CD4-positive, alpha-beta T cell (primary cell): Measurements from ENCODE around the gene PCDHGA1. TPM values are rescaled to one million over a fixed set of nuclear protein-coding genes. Genes with fewer than 3 reads are reported as not detected.

Experiments
- ATAC-seq: fragments of 200-7000 bp; cut with Tn5 transposase; one replicate; pipeline ENCODE4 v1.10.0; 2022; ENCODE audit warnings: mild to moderate bottlenecking; ENCODE audit not compliant: poor library complexity
- CTCF ChIA-PET: fragments of 350-600 bp; sonication (Branson Sonifier 250); formaldehyde crosslinking; loops from one replicate; lab custom pipeline; 2021; ENCODE audit warnings: antibody characterized with exemption, inconsistent platforms; lab: Charles Lee
- POLR2A ChIA-PET: fragments of 350-600 bp; sonication (Branson Sonifier 250); formaldehyde crosslinking; loops from one replicate; lab custom pipeline; 2021; ENCODE audit warnings: antibody characterized with exemption, inconsistent platforms; lab: Charles Lee
- DNase-seq, 14 experiments: peaks; one replicate each; pipeline ENCODE4 v3.0.0-alpha.2; 2013 to 2020; ENCODE audit warnings: mixed read lengths in 2 of 14
- H3K27ac ChIP-seq, 2 donors: one replicate each; pipeline versions ENCODE4 v1.5.1 to v1.7.0; 2013; ENCODE audit warnings: low read length in 2 of 2, low read depth in 1 of 2, mild to moderate bottlenecking in 1 of 2
- H3K27me3 ChIP-seq, 2 experiments: 1 replicate in 1 of 2; 2 replicates in 1 of 2; pipeline versions ENCODE4 v1.6.1 to v1.7.0; 2013; ENCODE audit warnings: low read length in 2 of 2, control low read depth in 1 of 2, mild to moderate bottlenecking in 1 of 2, moderate library complexity in 1 of 2; ENCODE audit not compliant: insufficient read depth in 2 of 2, control insufficient read depth in 1 of 2
- H3K36me3 ChIP-seq: one replicate; pipeline ENCODE4 v1.6.1; 2013; ENCODE audit warnings: low read length, control low read depth; ENCODE audit not compliant: insufficient read depth
- H3K4me1 ChIP-seq: one replicate; pipeline ENCODE4 v1.6.1; 2013; ENCODE audit warnings: low read length, control low read depth; ENCODE audit not compliant: insufficient read depth
- H3K4me3 ChIP-seq: one replicate; pipeline ENCODE4 v1.5.1; 2013; ENCODE audit warnings: mild to moderate bottlenecking, low read length, moderate library complexity
- H3K9me3 ChIP-seq, 2 experiments: 1 replicate in 1 of 2; 2 replicates in 1 of 2; pipeline versions ENCODE4 v1.6.1 to v1.7.0; 2013; ENCODE audit warnings: low read length in 2 of 2, mild to moderate bottlenecking in 2 of 2, control low read depth in 1 of 2, moderate library complexity in 1 of 2; ENCODE audit not compliant: control insufficient read depth in 1 of 2, insufficient read depth in 1 of 2
- H3K27ac Mint-ChIP-seq: one replicate; pipeline ENCODE4 v1.8.0; 2020; ENCODE audit warnings: mixed read lengths
- H3K27me3 Mint-ChIP-seq: one replicate; pipeline ENCODE4 v1.8.0; 2021; ENCODE audit warnings: mixed read lengths
- H3K36me3 Mint-ChIP-seq: one replicate; pipeline ENCODE4 v1.8.0; 2021; ENCODE audit warnings: low read depth, mixed read lengths
- H3K4me1 Mint-ChIP-seq: one replicate; pipeline ENCODE4 v1.8.0; 2021; ENCODE audit warnings: low read depth, mixed read lengths
- H3K4me3 Mint-ChIP-seq: one replicate; pipeline ENCODE4 v1.8.0; 2020; ENCODE audit warnings: mild to moderate bottlenecking, mixed read lengths
- H3K9me3 Mint-ChIP-seq: one replicate; pipeline ENCODE4 v1.8.0; 2020; ENCODE audit warnings: mixed read lengths
- intact Hi-C, 2 experiments: fragments of 100-400 bp; cut with DNase I in 1 of 2; cut with micrococcal nuclease in 1 of 2; formaldehyde crosslinking; loops; one replicate each; pipeline versions ENCODE4 v1.15.1 to v1.9.0; 2023 to 2025; cut with DNase I, micrococcal nuclease
- total RNA-seq, 174 experiments: library from RNA in 2 of 174; stranded (reverse) in 2 of 174; gene quantifications; one replicate each; pipeline ENCODE4 v1.2.3 and lab custom pipeline; 2021 to 2026
- TF ChIP-seq, protein P1 (sequence below): fragments of 200-600 bp; IDR thresholded peaks from one replicate; pipeline ENCODE4 v1.8.0; 2022; ENCODE audit warnings: antibody characterized with exemption, mild to moderate bottlenecking

The PCDHGA1 gene
- total RNA-seq, 2 experiments from 2014 or later = not detected

DNA sequence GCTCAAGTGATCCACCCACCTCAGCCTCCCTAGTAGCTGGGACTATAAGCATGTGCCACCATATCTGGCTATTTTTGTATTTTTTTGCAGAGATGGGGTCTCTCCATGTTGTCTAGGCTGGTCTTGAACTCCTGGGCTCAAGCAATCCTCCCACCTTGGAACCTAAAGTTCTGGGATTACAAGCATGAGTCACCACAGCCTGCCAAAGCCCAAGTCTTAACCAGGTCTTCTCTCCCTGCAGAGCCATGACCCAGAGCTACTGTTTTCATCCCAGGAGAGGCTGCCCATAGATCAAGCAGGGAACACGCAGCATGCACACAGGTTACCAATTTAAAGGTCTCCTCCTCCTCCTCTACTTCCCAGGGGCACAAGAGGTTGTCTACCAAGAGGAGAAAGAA is 188.3 kb downstream of the PCDHGA1 start:
- intact Hi-C loops = no loop called here
- no peak overlapping the region for H3K27ac Mint-ChIP-seq
- DNase-seq = no peak
- ChIA-PET CTCF (interaction anchor here (0.7 to 1.1 kb wide), 2 partner anchors 45 to 110 kb away, joined by 3 to 4 read pairs; partner anchors contain the start of gene PCDHGB6), POLR2A (no interaction called here)
- no peak for ATAC-seq
- no peaks in the 10 kb centered on the region for H3K9me3 Mint-ChIP-seq
- Histone ChIP-seq H3K4me1 (peaks cover 15% of the 10 kb centered on the region), H3K9me3 (peaks cover 0 to under 1% of the 10 kb centered on the region in 2 experiments), H3K4me3 (no peak overlapping the region), H3K27me3 (no peaks in the 10 kb centered on the region), H3K36me3 (peaks cover 91% of the 10 kb centered on the region), H3K27ac (no peak overlapping the region)
- peaks cover 4% of the 10 kb centered on the region for H3K36me3 Mint-ChIP-seq
- TF ChIP-seq, protein P1, sequence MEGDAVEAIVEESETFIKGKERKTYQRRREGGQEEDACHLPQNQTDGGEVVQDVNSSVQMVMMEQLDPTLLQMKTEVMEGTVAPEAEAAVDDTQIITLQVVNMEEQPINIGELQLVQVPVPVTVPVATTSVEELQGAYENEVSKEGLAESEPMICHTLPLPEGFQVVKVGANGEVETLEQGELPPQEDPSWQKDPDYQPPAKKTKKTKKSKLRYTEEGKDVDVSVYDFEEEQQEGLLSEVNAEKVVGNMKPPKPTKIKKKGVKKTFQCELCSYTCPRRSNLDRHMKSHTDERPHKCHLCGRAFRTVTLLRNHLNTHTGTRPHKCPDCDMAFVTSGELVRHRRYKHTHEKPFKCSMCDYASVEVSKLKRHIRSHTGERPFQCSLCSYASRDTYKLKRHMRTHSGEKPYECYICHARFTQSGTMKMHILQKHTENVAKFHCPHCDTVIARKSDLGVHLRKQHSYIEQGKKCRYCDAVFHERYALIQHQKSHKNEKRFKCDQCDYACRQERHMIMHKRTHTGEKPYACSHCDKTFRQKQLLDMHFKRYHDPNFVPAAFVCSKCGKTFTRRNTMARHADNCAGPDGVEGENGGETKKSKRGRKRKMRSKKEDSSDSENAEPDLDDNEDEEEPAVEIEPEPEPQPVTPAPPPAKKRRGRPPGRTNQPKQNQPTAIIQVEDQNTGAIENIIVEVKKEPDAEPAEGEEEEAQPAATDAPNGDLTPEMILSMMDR = no peak
- H3K27me3 Mint-ChIP-seq = no peaks in the 10 kb centered on the region
- no peak overlapping the region for H3K4me3 Mint-ChIP-seq
- peaks cover 9% of the 10 kb centered on the region for H3K4me1 Mint-ChIP-seq

GRCh38 chr5:141519605-141520565 is 189.6 kb downstream of the PCDHGA1 start:
- Histone ChIP-seq H3K36me3 (peaks cover 100% of the 10 kb centered on the region), H3K4me1 (peaks cover 10% of the 10 kb centered on the region), H3K9me3 (no peaks in the 10 kb centered on the region), H3K27ac (no peak overlapping the region), H3K4me3 (no peak overlapping the region), H3K27me3 (no peaks in the 10 kb centered on the region)
- no peaks in the 10 kb centered on the region for H3K36me3 Mint-ChIP-seq
- TF ChIP-seq, protein P1 = no peak
- DNase-seq (no peak), ATAC-seq (no peak)
- H3K4me3 Mint-ChIP-seq = no peak overlapping the region
- no peaks in the 10 kb centered on the region for H3K27me3 Mint-ChIP-seq
- H3K4me1 Mint-ChIP-seq = peaks cover 7% of the 10 kb centered on the region
- no peak overlapping the region for H3K27ac Mint-ChIP-seq
- POLR2A ChIA-PET = no interaction called here
- intact Hi-C loops = loop anchor here in 1 of 2 experiments (10.0 kb wide), 1 partner anchor 435 kb away; no protein-coding TSS in a partner anchor
- no peaks in the 10 kb centered on the region for H3K9me3 Mint-ChIP-seq
- CTCF ChIA-PET = interaction anchor here (1.2 kb wide), 1 partner anchor 99 kb away, joined by 4 read pairs; the partner anchor contains the start of gene DIAPH1

DNA sequence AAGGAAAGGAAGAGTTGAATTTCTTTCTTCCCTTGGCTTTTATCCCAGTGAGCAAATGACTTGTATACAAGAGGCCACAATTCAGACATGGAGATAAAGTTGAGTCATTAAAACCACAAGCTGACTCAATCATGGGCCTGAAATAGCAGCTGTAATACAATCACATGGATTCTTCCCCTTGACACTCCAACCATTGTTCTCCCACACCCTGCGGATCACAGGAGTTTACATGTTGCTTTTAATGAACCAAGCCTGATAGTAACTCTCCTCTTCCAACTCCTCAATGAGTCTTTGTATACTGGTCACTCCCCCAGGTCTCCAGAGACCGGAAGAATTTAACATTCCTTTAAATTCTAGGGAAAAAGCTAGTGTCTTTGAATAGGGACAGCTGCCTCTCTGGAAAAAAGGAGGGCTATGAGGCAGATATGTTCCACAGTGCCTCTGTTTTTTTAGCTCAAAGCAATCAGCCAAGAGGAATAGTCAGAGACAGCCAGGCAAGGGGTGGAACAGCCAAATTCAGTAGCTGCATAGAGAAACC is 191.0 kb downstream of the PCDHGA1 start:
- H3K36me3 ChIP-seq = peaks cover 100% of the 10 kb centered on the region
- H3K4me1 ChIP-seq = peaks cover 13% of the 10 kb centered on the region
- Mint-ChIP-seq H3K4me1 (peaks cover 12% of the 10 kb centered on the region), H3K36me3 (no peaks in the 10 kb centered on the region), H3K27me3 (no peaks in the 10 kb centered on the region), H3K4me3 (no peak overlapping the region), H3K9me3 (no peaks in the 10 kb centered on the region), H3K27ac (no peak overlapping the region)
- ChIA-PET CTCF (interaction anchor here (1.0 to 2.8 kb wide), 4 partner anchors 37 to 147 kb away, joined by 3 to 10 read pairs (median 4); partner anchors contain the start of genes PCDHGB6 and PCDHGB7), POLR2A (interaction anchor here (1.0 kb wide), 1 partner anchor 9 kb away, joined by 4 read pairs; no protein-coding TSS in a partner anchor)
- intact Hi-C loops = loop anchor here in 1 of 2 experiments (10.0 kb wide), 1 partner anchor 437 kb away; no protein-coding TSS in a partner anchor
- H3K27me3 ChIP-seq = no peaks in the 10 kb centered on the region
- no peak for ATAC-seq
- DNase-seq = peak in 2 of 14 experiments; percentile 39 to 50
- H3K4me3 ChIP-seq = no peak overlapping the region
- H3K27ac ChIP-seq = no peak overlapping the region
- H3K9me3 ChIP-seq = no peaks in the 10 kb centered on the region
- TF ChIP-seq, protein P1 = no peak
